ENCODE data around the gene SLC16A13. TPM values are rescaled to one million over a fixed set of nuclear protein-coding genes. Genes with fewer than 3 reads are reported as not detected.

The SLC16A13 gene
- total and polyA plus RNA-seq, 2 of the 8 experiments (the other 6 are each of a cell fraction or from before 2014, with no cell fraction given): 5.4 to 5.8 TPM

DNA sequence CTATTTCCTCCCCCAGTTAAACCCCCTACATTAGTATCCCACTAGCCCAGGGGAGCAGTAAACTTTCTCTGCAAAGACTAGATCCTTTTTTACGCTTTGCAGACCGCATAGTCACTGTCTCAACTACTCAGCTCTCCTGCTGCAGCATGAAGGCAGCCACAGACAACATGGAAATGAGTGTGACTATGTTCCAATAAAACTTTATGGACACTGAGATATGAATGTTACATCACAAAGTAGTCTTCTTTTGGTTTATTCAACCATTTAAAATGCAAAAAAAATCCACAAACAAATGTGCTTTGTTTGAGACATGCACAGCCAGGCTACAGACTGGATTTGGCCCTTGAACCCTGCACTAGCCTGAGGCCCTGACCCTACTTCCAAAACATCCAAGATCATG, 25.3 kb upstream of the SLC16A13 start:
- no peak overlapping the region for H4K91ac ChIP-seq (replicated peaks; ENCODE audit: insufficient read length, low read length)
- H2BK5ac ChIP-seq (ENCODE audit: low read depth, low read length): no peak overlapping the region
- TF ChIP-seq TAF7 (optimal IDR thresholded peaks at IDR 0.05; ENCODE audit: borderline replicate concordance, low read depth, low read length) (no peak), NANOG (IDR thresholded peaks at IDR 0.05; ENCODE audit: insufficient read depth, low read depth, low read length, poor library complexity, severe bottlenecking) (no peak), SRF (IDR thresholded peaks at IDR 0.05; ENCODE audit: low read depth, low read length) (no peak), POLR2AphosphoS5 (IDR thresholded peaks at IDR 0.05; ENCODE audit: low read depth, low read length) (no peak), EP300 (IDR thresholded peaks at IDR 0.05; ENCODE audit: borderline replicate concordance in 1 of 2, low read depth in 2 of 2, low read length in 2 of 2) (no peak), SUZ12 (IDR thresholded peaks at IDR 0.05; ENCODE audit: low read length) (no peak)
- peaks cover 14% of the 10 kb centered on the region for H3K23me2 ChIP-seq (ENCODE audit: low read depth, low read length)
- H2BK12ac ChIP-seq (ENCODE audit: low read depth, low read length): no peak overlapping the region
- no peak overlapping the region for H4K5ac ChIP-seq (ENCODE audit: insufficient read length, low read depth, low read length)
- H3K27me3 ChIP-seq (replicated peaks in 1 of 4; ENCODE audit: control insufficient read depth in 3 of 4, extremely low read depth in 1 of 4, insufficient read depth in 3 of 4, low read length in 3 of 4): no peaks in the 10 kb centered on the region
- H2AK5ac ChIP-seq (ENCODE audit: low read depth, low read length): no peak overlapping the region
- H3K79me2 ChIP-seq (ENCODE audit: control insufficient read depth in 1 of 2, insufficient read depth in 2 of 2, low read length in 2 of 2): peaks cover 0 to 38% of the 10 kb centered on the region in 2 experiments; a peak in 3 of 4 replicates
- H2BK120ac ChIP-seq (replicated peaks; ENCODE audit: low read depth, low read length): no peak overlapping the region
- no peak overlapping the region for H2BK20ac ChIP-seq (ENCODE audit: low read length)
- no peak overlapping the region for H3K14ac ChIP-seq (ENCODE audit: insufficient read length)
- H2AFZ ChIP-seq (ENCODE audit: low read length): no peak overlapping the region
- H4K8ac ChIP-seq (ENCODE audit: extremely low read depth, insufficient read depth, low read length): no peak overlapping the region
- DNase-seq (ENCODE audit: low read depth in 1 of 2, low spot score in 2 of 2) (no peak), FAIRE-seq (no peak)
- H3K18ac ChIP-seq (ENCODE audit: extremely low read depth, low read length): no peak overlapping the region
- peaks cover 7% of the 10 kb centered on the region; the same call in 1 of the 2 replicates for H3K79me1 ChIP-seq (ENCODE audit: low read depth, low read length)
- H3K9me3 ChIP-seq (ENCODE audit: insufficient read depth in 2 of 2, low read depth in 1 of 2, low read length in 1 of 2): no peaks in the 10 kb centered on the region
- H3K56ac ChIP-seq (replicated peaks; ENCODE audit: insufficient read length, low read depth, low read length): no peak overlapping the region
- 93% methylated on average over 2 of the region's 2 CpGs; no CpG with 5 or more reads in 1 of the 2 experiments for WGBS, 2 experiments (ENCODE audit: extremely low coverage in 1 of 2, insufficient coverage in 1 of 2, insufficient read length in 1 of 2, insufficient replicate concordance in 2 of 2, low coverage in 1 of 2, low lambda C conversion rate in 2 of 2, missing lambda C conversion rate in 1 of 2)
- ChIA-PET POLR2A (ENCODE audit: partially characterized antibody) (no interaction called here), CTCF (ENCODE audit: partially characterized antibody) (interaction anchor here (1.2 to 1.8 kb wide), 2 partner anchors 11 to 96 kb away, joined by 6 to 7 read pairs; no protein-coding TSS in a partner anchor)
- H2BK15ac ChIP-seq (ENCODE audit: low read length): no peak overlapping the region
- H3K9ac ChIP-seq (replicated peaks in 1 of 4; ENCODE audit: extremely low read depth in 1 of 4, low read depth in 3 of 4, low read length in 3 of 4): no peak overlapping the region
- no peak overlapping the region for H3K23ac ChIP-seq (ENCODE audit: insufficient read length)
- H3K36me3 ChIP-seq (ENCODE audit: control insufficient read depth in 2 of 4, insufficient read depth in 4 of 4, low read length in 3 of 4): no peaks in the 10 kb centered on the region; a peak in 1 of 8 replicates
- no peak overlapping the region; a peak in 1 of 4 replicates for H3K4me2 ChIP-seq (ENCODE audit: insufficient read depth in 1 of 2, low read depth in 2 of 2, low read length in 2 of 2)
- H3K4me1 ChIP-seq (replicated peaks in 1 of 4; ENCODE audit: control insufficient read depth in 3 of 4, insufficient read depth in 4 of 4, low read length in 3 of 4): peaks cover 0 to 17% (median 10%) of the 10 kb centered on the region in 4 experiments; a peak in 6 of 7 replicates
- H3K27ac ChIP-seq (ENCODE audit: low read depth, low read length): no peak overlapping the region
- no peak overlapping the region for H3K4ac ChIP-seq (replicated peaks; ENCODE audit: insufficient read length, low read depth, low read length)
- peaks cover 4 to 5% of the 10 kb centered on the region in 2 experiments for H4K20me1 ChIP-seq (replicated peaks in 1 of 2; ENCODE audit: control insufficient read depth in 1 of 2, insufficient read depth in 2 of 2, low read length in 2 of 2)
- H3K4me3 ChIP-seq (ENCODE audit: extremely low read depth in 1 of 4, insufficient read depth in 2 of 4, low read depth in 3 of 4, low read length in 4 of 4): no peak overlapping the region

Data from H1 (cell line).